IPS DF 6.9 (cell line): Measurements from ENCODE around the gene DNAJB8.

Experiments used
- DNase-seq: peaks from one replicate; pipeline ENCODE4 v3.0.0-alpha.2; 2013; ENCODE audit warnings: low read depth, low spot score
- H3K27ac ChIP-seq: one replicate; pipeline ENCODE4 v1.5.1; 2013; ENCODE audit warnings: low read length, control low read depth
- H3K27me3 ChIP-seq: 2 replicates; pipeline ENCODE4 v1.6.1; 2013; ENCODE audit warnings: mild to moderate bottlenecking, low read length; ENCODE audit not compliant: control insufficient read depth, insufficient read depth
- H3K36me3 ChIP-seq: 2 replicates; pipeline ENCODE4 v1.6.1; 2013; ENCODE audit warnings: low read length; ENCODE audit not compliant: control insufficient read depth, insufficient read depth
- H3K4me1 ChIP-seq: 2 replicates; pipeline ENCODE4 v1.6.1; 2013; ENCODE audit warnings: low read length; ENCODE audit not compliant: control insufficient read depth, insufficient read depth
- H3K4me3 ChIP-seq: 2 replicates; pipeline ENCODE4 v1.5.1; 2013; ENCODE audit warnings: mild to moderate bottlenecking, low read length
- H3K9me3 ChIP-seq: 2 replicates; pipeline ENCODE4 v1.6.1; 2013; ENCODE audit warnings: low read length, inconsistent platforms; ENCODE audit not compliant: control insufficient read depth, insufficient read depth
- WGBS: extraction: QIAGEN DNeasy Blood & Tissue Kit; methylation state at CpG from one replicate; pipeline ENCODE4 v1.1.7; 2013; ENCODE audit warnings: mixed read lengths, missing lambda C conversion rate; ENCODE audit not compliant: insufficient read length, insufficient coverage; 5-methylcytosine and 5-hydroxymethylcytosine counted together

DNAJB8 gene

GRCh38 chr3:128455786-128456748 is 10.6 kb downstream of the DNAJB8 start:
- Histone ChIP-seq H3K36me3 (no peaks in the 10 kb centered on the region), H3K4me1 (no peaks in the 10 kb centered on the region), H3K4me3 (no peak overlapping the region), H3K9me3 (no peaks in the 10 kb centered on the region), H3K27ac (no peak overlapping the region), H3K27me3 (no peaks in the 10 kb centered on the region)
- DNase-seq, result no peak
- no CpG with 5 or more reads among the region's 16 CpGs for WGBS

GRCh38 chr3:128455116-128455515 is 11.6 kb downstream of the DNAJB8 start:
- Histone ChIP-seq H3K4me1 (no peaks in the 10 kb centered on the region), H3K27me3 (no peaks in the 10 kb centered on the region), H3K27ac (no peak overlapping the region), H3K36me3 (no peaks in the 10 kb centered on the region), H3K4me3 (no peak overlapping the region), H3K9me3 (no peaks in the 10 kb centered on the region)
- no peak for DNase-seq
- no CpG with 5 or more reads among the region's 5 CpGs for WGBS

- no peaks in the 10 kb centered on the region for H3K36me3 ChIP-seq
- WGBS, result no CpG with 5 or more reads among the region's 2 CpGs
- no peak overlapping the region for H3K4me3 ChIP-seq
- no peak for DNase-seq
- no peak overlapping the region for H3K27ac ChIP-seq
- H3K27me3 ChIP-seq, result no peaks in the 10 kb centered on the region
- no peaks in the 10 kb centered on the region for H3K4me1 ChIP-seq
- H3K9me3 ChIP-seq, result no peaks in the 10 kb centered on the region
These were observed 12.4 kb downstream of the DNAJB8 start for GRCh38 chr3:128454310-128454618.

- Histone ChIP-seq H3K4me1 (no peaks in the 10 kb centered on the region), H3K4me3 (no peak overlapping the region), H3K9me3 (no peaks in the 10 kb centered on the region), H3K27ac (no peak overlapping the region), H3K27me3 (no peaks in the 10 kb centered on the region), H3K36me3 (no peaks in the 10 kb centered on the region)
- DNase-seq, result no peak
- WGBS, result no CpG with 5 or more reads among the region's 21 CpGs
These were observed 13.0 kb downstream of the DNAJB8 start for GRCh38 chr3:128453501-128454309.

GRCh38 chr3:128452678-128453275 is 13.9 kb downstream of the DNAJB8 start:
- H3K27me3 ChIP-seq, result no peaks in the 10 kb centered on the region
- H3K4me3 ChIP-seq, result no peak overlapping the region
- no CpG with 5 or more reads among the region's 21 CpGs for WGBS
- no peaks in the 10 kb centered on the region for H3K36me3 ChIP-seq
- H3K27ac ChIP-seq, result no peak overlapping the region
- H3K4me1 ChIP-seq, result no peaks in the 10 kb centered on the region
- DNase-seq, result no peak
- no peaks in the 10 kb centered on the region for H3K9me3 ChIP-seq

GRCh38 chr3:128452120-128452519 is 14.6 kb downstream of the DNAJB8 start:
- Histone ChIP-seq H3K27me3 (no peaks in the 10 kb centered on the region), H3K4me3 (no peak overlapping the region), H3K9me3 (no peaks in the 10 kb centered on the region), H3K36me3 (no peaks in the 10 kb centered on the region), H3K4me1 (no peaks in the 10 kb centered on the region), H3K27ac (no peak overlapping the region)
- DNase-seq, result no peak
- no CpG with 5 or more reads among the region's 9 CpGs for WGBS

- no CpG with 5 or more reads among the region's 6 CpGs for WGBS
These were observed 17.5 kb downstream of the DNAJB8 start for GRCh38 chr3:128449111-128449638.

GRCh38 chr3:128448491-128448890 is 18.2 kb downstream of the DNAJB8 start:
- no CpG with 5 or more reads among the region's 6 CpGs for WGBS
- Histone ChIP-seq H3K4me1 (no peaks in the 10 kb centered on the region), H3K9me3 (no peaks in the 10 kb centered on the region), H3K27ac (no peak overlapping the region), H3K27me3 (no peaks in the 10 kb centered on the region), H3K4me3 (no peak overlapping the region), H3K36me3 (no peaks in the 10 kb centered on the region)
- DNase-seq, result no peak

More at GRCh38 chr3:128449111-128449638, 17.5 kb downstream of the DNAJB8 start:
- Histone ChIP-seq H3K4me1 (no peaks in the 10 kb centered on the region), H3K27me3 (no peaks in the 10 kb centered on the region), H3K4me3 (no peak overlapping the region), H3K36me3 (no peaks in the 10 kb centered on the region), H3K27ac (no peak overlapping the region), H3K9me3 (no peaks in the 10 kb centered on the region)
- no peak for DNase-seq

GRCh38 chr3:128447561-128448013 is 19.1 kb downstream of the DNAJB8 start:
- Histone ChIP-seq H3K9me3 (no peaks in the 10 kb centered on the region), H3K4me3 (no peak overlapping the region), H3K27me3 (no peaks in the 10 kb centered on the region), H3K36me3 (no peaks in the 10 kb centered on the region), H3K4me1 (no peaks in the 10 kb centered on the region), H3K27ac (no peak overlapping the region)
- WGBS, result no CpG with 5 or more reads among the region's 3 CpGs
- no peak for DNase-seq

- WGBS, result no CpG with 5 or more reads among the region's 1 CpG
- no peak for DNase-seq
- no peaks in the 10 kb centered on the region for H3K9me3 ChIP-seq
These were observed 19.9 kb downstream of the DNAJB8 start for GRCh38 chr3:128446821-128447220.

More at GRCh38 chr3:128446821-128447220, 19.9 kb downstream of the DNAJB8 start:
- Histone ChIP-seq H3K27ac (no peak overlapping the region), H3K4me1 (no peaks in the 10 kb centered on the region), H3K4me3 (no peak overlapping the region), H3K36me3 (no peaks in the 10 kb centered on the region), H3K27me3 (no peaks in the 10 kb centered on the region)
